IgD-negative memory B cell (primary cell): Measurements from ENCODE around the gene SF1. TPM values are rescaled to one million over a fixed set of nuclear protein-coding genes. Genes with fewer than 3 reads are reported as not detected.
A peak's percentile ranks its signal among the peaks of the same experiment; 100 is the strongest.

Experiments
- H3K27ac Mint-ChIP-seq, 3 donors: one replicate each; pipeline ENCODE4 v1.8.0; 2020 to 2022; ENCODE audit warnings: mild to moderate bottlenecking in 3 of 3, mixed read lengths in 3 of 3, moderate library complexity in 1 of 3
- H3K27me3 Mint-ChIP-seq: one replicate; pipeline ENCODE4 v1.8.0; 2021; ENCODE audit warnings: mixed read lengths
- H3K36me3 Mint-ChIP-seq: one replicate; pipeline ENCODE4 v1.8.0; 2020; ENCODE audit warnings: mild to moderate bottlenecking, mixed read lengths
- H3K4me1 Mint-ChIP-seq, 3 donors: one replicate each; pipeline ENCODE4 v1.8.0; 2020 to 2022; ENCODE audit warnings: mixed read lengths in 3 of 3, mild to moderate bottlenecking in 1 of 3
- H3K4me3 Mint-ChIP-seq, 4 donors: one replicate each; pipeline ENCODE4 v1.8.0; 2020 to 2022; ENCODE audit warnings: mild to moderate bottlenecking in 4 of 4, mixed read lengths in 4 of 4, moderate library complexity in 3 of 4
- H3K9me3 Mint-ChIP-seq, 3 donors: one replicate each; pipeline ENCODE4 v1.8.0; 2020 to 2021; ENCODE audit warnings: mixed read lengths in 3 of 3, mild to moderate bottlenecking in 1 of 3
- polyA plus RNA-seq: library from polyadenylated mRNA; unstranded; fragments of 300-500 nt; fragmentation: Illumina TruSeq; gene quantifications from one replicate; pipeline ENCODE4 v1.2.3, GENCODE V29; 2021

The SF1 gene
- polyA plus RNA-seq, 1 donor from 2014 or later, result 170 TPM

GRCh38 chr11:64716473-64717267, 61.7 kb downstream of the SF1 start:
- Mint-ChIP-seq H3K36me3 (peaks cover 2% of the 10 kb centered on the region), H3K27ac (no peak overlapping the region), H3K27me3 (peaks cover 61% of the 10 kb centered on the region), H3K4me1 (peaks cover 0 to 6% (median 4%) of the 10 kb centered on the region in 3 donors), H3K9me3 (no peaks in the 10 kb centered on the region), H3K4me3 (no peak overlapping the region)

DNA sequence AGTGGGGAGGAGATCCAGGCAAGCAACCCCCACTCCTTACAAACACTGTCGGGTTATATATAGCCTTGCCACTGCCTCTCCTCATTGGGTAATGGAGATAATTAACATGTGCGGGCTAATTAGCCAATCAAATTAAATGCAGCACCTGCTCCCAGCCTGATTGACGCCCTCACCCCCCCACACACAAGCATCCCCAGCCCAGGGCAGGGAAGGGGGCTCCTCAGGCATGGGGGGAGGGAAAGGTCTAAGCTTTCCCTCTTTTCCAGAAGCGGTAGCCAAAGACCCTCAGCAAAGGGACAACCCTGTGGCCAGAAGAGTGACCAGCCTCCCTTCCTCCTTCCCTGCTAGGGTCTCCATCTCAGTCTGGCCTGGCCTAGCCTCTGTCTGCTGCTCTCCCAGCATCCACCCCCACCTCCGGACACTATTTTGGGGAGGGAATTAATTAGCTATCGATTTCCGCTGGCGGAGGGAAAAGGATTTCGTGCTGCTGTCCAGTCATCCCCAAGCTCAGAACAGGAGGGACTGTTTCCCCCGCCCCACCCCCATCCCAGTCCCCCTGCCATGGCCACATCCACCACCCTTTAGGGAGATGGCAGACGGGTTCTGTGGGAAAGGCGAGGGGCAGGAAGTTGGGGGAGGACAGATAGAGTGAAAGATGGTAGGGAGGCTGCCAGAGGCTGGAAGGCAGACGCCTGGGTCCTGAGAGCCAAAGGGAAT, 62.4 kb downstream of the SF1 start:
- Mint-ChIP-seq H3K27ac (no peak overlapping the region), H3K4me3 (peak overlapping the region in 1 of 4 donors; percentile 43), H3K27me3 (peaks cover 64% of the 10 kb centered on the region)

DNA sequence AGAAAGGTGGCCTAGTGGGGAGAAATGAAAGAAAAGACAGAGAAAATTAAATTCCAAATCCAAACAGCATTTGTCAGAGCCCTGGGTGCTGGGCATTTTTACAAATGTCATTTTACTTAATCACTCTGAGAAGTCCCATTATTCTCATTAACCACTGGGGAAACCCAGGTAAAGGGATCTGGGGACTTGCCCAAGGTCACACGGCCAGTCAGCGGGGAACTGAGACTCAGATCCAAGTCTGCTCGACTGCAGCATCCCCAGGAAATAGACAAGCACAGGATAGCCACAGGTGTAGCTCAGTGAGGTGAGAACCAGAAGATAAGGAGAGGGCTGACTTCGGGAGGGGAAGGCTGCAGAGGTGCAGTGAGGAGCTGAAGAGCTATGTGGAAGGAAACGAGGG, 63.2 kb downstream of the SF1 start:
- peak overlapping the region in 2 of 4 donors; percentile 34 to 39 for H3K4me3 Mint-ChIP-seq
- peaks cover 2% of the 10 kb centered on the region for H3K36me3 Mint-ChIP-seq
- H3K27ac Mint-ChIP-seq, result peak overlapping the region in 2 of 3 donors; percentile 74 to 92
- peaks cover 65% of the 10 kb centered on the region for H3K27me3 Mint-ChIP-seq
- peaks cover 0 to 8% (median 4%) of the 10 kb centered on the region in 3 donors for H3K4me1 Mint-ChIP-seq
- H3K9me3 Mint-ChIP-seq, result no peaks in the 10 kb centered on the region

More for the DNA sequence above, 62.4 kb downstream of the SF1 start:
- H3K9me3 Mint-ChIP-seq, result no peaks in the 10 kb centered on the region
- peaks cover 2% of the 10 kb centered on the region for H3K36me3 Mint-ChIP-seq
- H3K4me1 Mint-ChIP-seq, result peaks cover 0 to 6% (median 4%) of the 10 kb centered on the region in 3 donors

DNA sequence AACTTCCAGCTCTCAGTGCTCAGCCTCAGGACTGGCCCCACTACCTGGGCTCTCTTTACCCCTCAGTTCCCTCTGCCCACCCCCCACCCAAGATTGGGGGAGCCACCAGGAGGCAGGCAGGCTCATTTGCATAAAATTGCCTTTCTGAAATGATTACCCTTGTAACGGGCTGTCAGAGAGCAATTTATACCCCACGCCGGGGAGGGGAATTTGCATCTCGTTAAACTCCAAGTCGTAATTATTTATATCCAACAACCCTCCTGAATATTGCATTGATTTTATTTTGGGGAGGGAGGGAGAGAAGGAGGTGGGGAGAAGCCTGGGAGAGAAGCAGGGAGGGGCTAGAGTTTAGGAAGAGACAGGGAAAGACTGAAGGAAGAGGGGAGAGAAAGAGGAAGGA, 63.7 kb downstream of the SF1 start:
- Mint-ChIP-seq H3K4me3 (peak overlapping the region in 3 of 4 donors; percentile 39 to 73 (median 65)), H3K4me1 (peaks cover 0 to 10% (median 4%) of the 10 kb centered on the region in 3 donors), H3K9me3 (no peaks in the 10 kb centered on the region), H3K27me3 (peaks cover 66% of the 10 kb centered on the region), H3K27ac (peak overlapping the region in 2 of 3 donors; percentile 74 to 92), H3K36me3 (peaks cover 2% of the 10 kb centered on the region)

Other genes starting within 250 kb of the SF1 start
- gene SLC22A11, start 222.6 kb downstream of the SF1 start, polyA plus RNA-seq, result not detected
- not detected for gene SLC22A12, start 187.3 kb downstream of the SF1 start, polyA plus RNA-seq
- gene NRXN2, start 55.3 kb downstream of the SF1 start, polyA plus RNA-seq, result not detected
- gene RASGRP2, start 34.4 kb downstream of the SF1 start, polyA plus RNA-seq, result 350 TPM
- gene PYGM, start 18.6 kb downstream of the SF1 start, polyA plus RNA-seq, result 2.0 TPM
- 68.1 TPM for gene MAP4K2, start 24.7 kb upstream of the SF1 start, polyA plus RNA-seq
- gene MEN1, start 32.0 kb upstream of the SF1 start, polyA plus RNA-seq, result 36.4 TPM
- 0.15 TPM for gene CDC42BPG, start 66.1 kb upstream of the SF1 start, polyA plus RNA-seq
- 210 TPM for gene EHD1, start 100.1 kb upstream of the SF1 start, polyA plus RNA-seq
- gene ATG2A, start 138.7 kb upstream of the SF1 start, polyA plus RNA-seq, result 3.9 TPM
- gene PPP2R5B, start 146.1 kb upstream of the SF1 start, polyA plus RNA-seq, result 11.4 TPM
- not detected for gene GPHA2, start 157.4 kb upstream of the SF1 start, polyA plus RNA-seq
- 0.39 TPM for gene MAJIN, start 193.6 kb upstream of the SF1 start, polyA plus RNA-seq
- 0.29 TPM for gene BATF2, start 218.4 kb upstream of the SF1 start, polyA plus RNA-seq
- gene ARL2, start 235.6 kb upstream of the SF1 start, polyA plus RNA-seq, result 100 TPM
- 24.4 TPM for gene SNX15, start 248.9 kb upstream of the SF1 start, polyA plus RNA-seq